ENCODE results near the gene METTL8.

Gene METTL8

GRCh38 chr2:171279983-171280790, 153.6 kb downstream of the METTL8 start:
- no peak for TF ChIP-seq CTCF (IDR thresholded peaks at IDR 0.05)
- no peak overlapping the region for H3K4me3 ChIP-seq (ENCODE audit: low read depth in 1 of 2, low read length in 1 of 2)

GRCh38 chr2:171274757-171275156, 159.0 kb downstream of the METTL8 start:
- H3K27me3 ChIP-seq, result no peaks in the 10 kb centered on the region
- no peak overlapping the region for H3K27ac ChIP-seq
- no peaks in the 10 kb centered on the region for H3K36me3 ChIP-seq
- TF ChIP-seq CTCF (IDR thresholded peaks at IDR 0.05), result no peak
- no peak overlapping the region for H3K4me3 ChIP-seq (ENCODE audit: low read depth in 1 of 2, low read length in 1 of 2)
- H3K4me1 ChIP-seq (ENCODE audit: control insufficient read depth in 1 of 2, insufficient read depth in 1 of 2, low read depth in 1 of 2, low read length in 1 of 2), result no peaks in the 10 kb centered on the region
- no peaks in the 10 kb centered on the region for H3K9me3 ChIP-seq

More at GRCh38 chr2:171279983-171280790, 153.6 kb downstream of the METTL8 start:
- no peaks in the 10 kb centered on the region for H3K36me3 ChIP-seq
- no peaks in the 10 kb centered on the region for H3K9me3 ChIP-seq
- no peaks in the 10 kb centered on the region for H3K4me1 ChIP-seq (ENCODE audit: control insufficient read depth in 1 of 2, insufficient read depth in 1 of 2, low read depth in 1 of 2, low read length in 1 of 2)
- no peak overlapping the region for H3K27ac ChIP-seq
- H3K27me3 ChIP-seq, result no peaks in the 10 kb centered on the region

- Histone ChIP-seq H3K36me3 (no peaks in the 10 kb centered on the region), H3K27ac (no peak overlapping the region), H3K27me3 (no peaks in the 10 kb centered on the region), H3K4me3 (ENCODE audit: low read depth in 1 of 2, low read length in 1 of 2) (no peak overlapping the region), H3K4me1 (ENCODE audit: control insufficient read depth in 1 of 2, insufficient read depth in 1 of 2, low read depth in 1 of 2, low read length in 1 of 2) (no peaks in the 10 kb centered on the region), H3K9me3 (no peaks in the 10 kb centered on the region)
- TF ChIP-seq CTCF (IDR thresholded peaks at IDR 0.05), result no peak
These were observed 161.8 kb downstream of the METTL8 start for GRCh38 chr2:171271971-171272436.

GRCh38 chr2:171271386-171271785, 162.4 kb downstream of the METTL8 start:
- Histone ChIP-seq H3K9me3 (no peaks in the 10 kb centered on the region), H3K36me3 (no peaks in the 10 kb centered on the region), H3K27me3 (no peaks in the 10 kb centered on the region), H3K4me1 (ENCODE audit: control insufficient read depth in 1 of 2, insufficient read depth in 1 of 2, low read depth in 1 of 2, low read length in 1 of 2) (no peaks in the 10 kb centered on the region), H3K27ac (no peak overlapping the region), H3K4me3 (ENCODE audit: low read depth in 1 of 2, low read length in 1 of 2) (no peak overlapping the region)
- TF ChIP-seq CTCF (IDR thresholded peaks at IDR 0.05), result no peak

- H3K4me1 ChIP-seq (ENCODE audit: control insufficient read depth in 1 of 2, insufficient read depth in 1 of 2, low read depth in 1 of 2, low read length in 1 of 2), result no peaks in the 10 kb centered on the region
- no peaks in the 10 kb centered on the region for H3K9me3 ChIP-seq
- H3K4me3 ChIP-seq (ENCODE audit: low read depth in 1 of 2, low read length in 1 of 2), result no peak overlapping the region
- H3K27ac ChIP-seq, result no peak overlapping the region
- H3K27me3 ChIP-seq, result no peaks in the 10 kb centered on the region
- H3K36me3 ChIP-seq, result no peaks in the 10 kb centered on the region
- TF ChIP-seq CTCF (IDR thresholded peaks at IDR 0.05), result no peak
These were observed 165.7 kb downstream of the METTL8 start for GRCh38 chr2:171267855-171268629.

All from neutrophil (primary cell).